ENCODE results near the gene MORN3. TPM values are rescaled to one million over a fixed set of nuclear protein-coding genes. Genes with fewer than 3 reads are reported as not detected.

MORN3 gene
- total and polyA plus RNA-seq, 9 of the 15 experiments (the other 6 are each of a cell fraction or from before 2014, with no cell fraction given): 0.09 to 0.27 (median 0.20) TPM

DNA sequence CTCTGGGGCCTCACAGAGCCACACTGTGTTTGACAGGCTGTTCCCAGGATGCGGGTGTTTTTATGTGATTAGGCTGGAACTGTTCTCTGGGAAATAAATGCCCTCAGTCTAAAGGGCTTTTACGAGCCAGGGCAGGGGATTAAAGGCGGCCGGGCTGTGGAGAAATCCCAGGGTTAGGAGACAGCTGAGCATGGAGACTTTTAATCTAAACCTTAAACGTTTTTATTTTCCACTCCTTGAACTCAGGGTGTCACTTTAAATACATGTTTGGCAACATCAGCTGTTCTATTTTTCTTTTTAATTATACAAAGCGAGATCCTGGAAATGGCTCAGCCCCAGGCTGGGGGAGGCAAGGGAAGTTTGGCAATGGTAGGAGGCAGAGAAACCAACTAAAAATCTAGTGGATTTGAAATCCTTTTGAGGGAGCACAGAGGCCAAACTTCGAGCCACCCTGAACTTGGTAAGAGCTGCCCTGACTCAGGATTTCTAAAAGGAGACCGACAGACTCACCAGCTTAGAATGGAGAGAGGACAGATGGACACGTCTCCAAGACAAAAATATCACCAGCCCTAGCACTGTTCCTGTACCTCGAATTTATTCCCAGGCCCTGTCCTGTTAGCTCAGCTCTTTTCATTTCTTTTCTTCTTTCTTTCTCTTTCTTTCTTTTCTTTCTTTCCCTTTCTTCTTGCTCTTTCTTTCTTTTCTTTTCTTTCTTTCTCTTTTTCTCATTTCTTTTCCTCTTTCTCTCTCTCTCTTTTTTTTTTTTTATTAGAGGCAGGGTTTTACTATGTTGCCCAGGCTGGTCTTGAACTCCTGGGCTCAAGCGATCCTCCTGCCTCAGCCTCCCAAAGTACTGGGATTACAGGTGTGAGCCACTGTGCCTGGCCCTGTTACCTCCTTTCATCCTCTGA lies 59.0 kb downstream of the MORN3 start (continued):
- TF ChIP-seq, protein P1, sequence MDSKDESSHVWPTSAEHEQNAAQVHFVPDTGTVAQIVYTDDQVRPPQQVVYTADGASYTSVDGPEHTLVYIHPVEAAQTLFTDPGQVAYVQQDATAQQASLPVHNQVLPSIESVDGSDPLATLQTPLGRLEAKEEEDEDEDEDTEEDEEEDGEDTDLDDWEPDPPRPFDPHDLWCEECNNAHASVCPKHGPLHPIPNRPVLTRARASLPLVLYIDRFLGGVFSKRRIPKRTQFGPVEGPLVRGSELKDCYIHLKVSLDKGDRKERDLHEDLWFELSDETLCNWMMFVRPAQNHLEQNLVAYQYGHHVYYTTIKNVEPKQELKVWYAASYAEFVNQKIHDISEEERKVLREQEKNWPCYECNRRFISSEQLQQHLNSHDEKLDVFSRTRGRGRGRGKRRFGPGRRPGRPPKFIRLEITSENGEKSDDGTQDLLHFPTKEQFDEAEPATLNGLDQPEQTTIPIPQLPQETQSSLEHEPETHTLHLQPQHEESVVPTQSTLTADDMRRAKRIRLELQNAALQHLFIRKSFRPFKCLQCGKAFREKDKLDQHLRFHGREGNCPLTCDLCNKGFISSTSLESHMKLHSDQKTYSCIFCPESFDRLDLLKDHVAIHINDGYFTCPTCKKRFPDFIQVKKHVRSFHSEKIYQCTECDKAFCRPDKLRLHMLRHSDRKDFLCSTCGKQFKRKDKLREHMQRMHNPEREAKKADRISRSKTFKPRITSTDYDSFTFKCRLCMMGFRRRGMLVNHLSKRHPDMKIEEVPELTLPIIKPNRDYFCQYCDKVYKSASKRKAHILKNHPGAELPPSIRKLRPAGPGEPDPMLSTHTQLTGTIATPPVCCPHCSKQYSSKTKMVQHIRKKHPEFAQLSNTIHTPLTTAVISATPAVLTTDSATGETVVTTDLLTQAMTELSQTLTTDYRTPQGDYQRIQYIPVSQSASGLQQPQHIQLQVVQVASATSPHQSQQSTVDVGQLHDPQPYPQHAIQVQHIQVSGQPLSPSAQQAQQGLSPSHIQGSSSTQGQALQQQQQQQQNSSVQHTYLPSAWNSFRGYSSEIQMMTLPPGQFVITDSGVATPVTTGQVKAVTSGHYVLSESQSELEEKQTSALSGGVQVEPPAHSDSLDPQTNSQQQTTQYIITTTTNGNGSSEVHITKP (IDR thresholded peaks at IDR 0.05; ENCODE audit: partially characterized antibody): peak; percentile 15
- TF ChIP-seq USF1 (CRISPR knock-in tag; IDR thresholded peaks at IDR 0.05): no peak
- no peak for TF ChIP-seq ZNF830 (CRISPR knock-in tag; IDR thresholded peaks at IDR 0.05)
- no peak for TF ChIP-seq ZKSCAN3 (CRISPR knock-in tag; IDR thresholded peaks at IDR 0.05)
- no peak for TF ChIP-seq ZNF717 (CRISPR knock-in tag; IDR thresholded peaks at IDR 0.05)
- TF ChIP-seq PHB2 (IDR thresholded peaks at IDR 0.05; ENCODE audit: low read depth): 0 out of 2 replicates have a peak, but pooled peaks have one; percentile 25
- TF ChIP-seq ZNF407 (IDR thresholded peaks at IDR 0.05; ENCODE audit: low read depth): no peak
- TF ChIP-seq ZNF609 (CRISPR knock-in tag; IDR thresholded peaks at IDR 0.05; ENCODE audit: borderline replicate concordance): no peak
